NCI-H526 (cell line): ENCODE measurements around the gene RBFOX1.

ENCODE experiments used
- DNase-seq, 2 experiments: peaks; one replicate each; lab custom pipeline; 2025; lab: John Stamatoyannopoulos, UW

Gene RBFOX1

DNA sequence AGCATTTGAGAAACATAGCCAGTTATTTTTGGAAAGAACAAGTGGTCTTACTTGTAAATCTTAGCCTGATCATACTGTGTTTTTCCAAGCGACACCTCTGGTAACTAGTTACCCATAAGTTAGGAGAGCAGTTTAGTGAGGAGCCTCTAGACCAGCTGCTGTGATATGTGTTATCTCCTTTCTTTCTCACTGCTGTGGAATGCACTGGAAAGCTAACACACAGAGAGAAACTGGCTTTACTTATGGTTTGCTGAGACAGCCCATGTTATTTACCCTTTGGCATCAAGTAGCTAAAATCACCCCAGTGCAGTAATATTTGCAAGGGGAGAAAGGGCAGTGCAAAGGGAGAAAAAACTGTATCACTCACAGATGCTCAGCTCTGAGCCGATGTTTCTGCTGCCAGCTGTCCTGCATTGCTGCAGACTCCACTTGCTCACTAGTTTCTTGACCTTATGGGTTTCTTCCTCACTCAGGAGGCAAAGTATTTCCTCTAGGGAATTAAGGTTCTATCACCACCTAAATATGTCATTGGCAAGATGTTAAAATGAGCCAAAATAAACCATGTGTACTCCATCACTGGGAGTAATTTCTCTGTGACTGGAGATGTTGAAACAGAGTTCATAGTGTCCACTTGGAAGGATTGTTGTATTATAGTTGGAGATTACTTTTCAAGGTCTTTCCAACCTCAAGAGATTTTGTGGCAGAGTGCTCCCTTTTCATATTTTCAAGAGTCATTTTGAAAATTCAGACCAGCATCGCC is 2.3 kb downstream of the RBFOX1 start:
- DNase-seq: no peak

- no peak for DNase-seq
These were observed 3.5 kb downstream of the RBFOX1 start for GRCh38 chr16:7335991-7336634.

- DNase-seq: no peak
These were observed 4.1 kb downstream of the RBFOX1 start for GRCh38 chr16:7336742-7337141.

DNA sequence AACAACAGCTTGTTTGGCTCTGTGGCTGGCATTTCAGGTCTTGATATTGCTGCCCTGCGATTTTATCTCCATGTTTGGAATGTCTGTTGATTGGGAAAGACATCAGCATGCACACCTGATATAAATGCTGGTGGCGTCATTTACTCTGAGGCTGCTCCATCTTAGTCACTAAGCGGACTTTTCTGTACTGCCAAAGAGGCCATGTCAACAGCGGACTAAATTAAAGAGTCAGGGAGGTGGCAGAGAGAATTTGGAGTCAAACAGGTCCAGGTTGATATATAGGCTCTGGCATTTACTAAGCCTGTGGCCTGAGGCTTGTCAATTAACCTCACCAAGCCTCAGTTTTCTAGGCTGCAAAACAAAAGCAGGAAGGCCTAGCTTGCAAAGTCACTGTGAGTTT is 6.2 kb downstream of the RBFOX1 start:
- DNase-seq: no peak

DNA sequence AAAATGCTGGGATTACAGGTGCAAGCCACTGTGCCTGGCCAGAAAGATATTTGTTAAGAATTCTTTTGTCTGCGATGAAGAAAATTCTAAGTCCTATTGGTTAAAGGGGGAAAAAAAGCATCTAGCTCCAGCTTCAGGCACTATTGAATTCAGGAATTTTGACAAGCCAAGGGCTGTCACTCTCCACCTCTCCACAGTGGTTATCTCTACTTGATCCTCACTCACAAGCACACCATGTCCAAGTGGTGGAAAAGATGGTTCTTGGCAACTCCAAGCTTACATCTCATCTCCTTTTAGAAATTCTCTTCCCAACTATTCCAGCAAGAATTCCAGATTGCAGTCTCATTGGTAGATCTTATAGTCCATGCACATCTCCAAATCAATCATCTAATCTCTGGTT is 7.1 kb downstream of the RBFOX1 start:
- DNase-seq: no peak

- no peak for DNase-seq
These were observed 8.3 kb downstream of the RBFOX1 start for GRCh38 chr16:7340938-7341337.

GRCh38 chr16:7342598-7342997 is 10.0 kb downstream of the RBFOX1 start:
- no peak for DNase-seq

DNA sequence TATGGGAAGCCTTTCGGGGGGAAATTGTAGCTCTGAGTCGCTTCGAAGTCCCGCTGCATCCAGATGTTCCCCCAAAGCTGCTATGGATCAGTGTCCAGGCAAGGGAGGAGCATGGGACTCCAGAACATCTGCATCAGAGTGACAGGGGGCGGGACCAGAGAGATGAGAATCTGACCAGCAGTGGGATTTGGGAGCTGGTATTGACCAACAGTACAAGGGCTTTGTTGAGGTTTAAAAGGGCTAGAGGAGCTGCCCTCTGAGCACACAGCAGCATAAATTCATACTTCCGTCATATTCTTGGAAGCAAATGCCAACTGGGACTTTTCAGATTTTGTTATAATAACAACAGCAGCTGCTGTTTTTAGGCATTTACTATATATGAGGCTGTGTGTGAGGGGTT is 10.6 kb downstream of the RBFOX1 start:
- DNase-seq: no peak

- DNase-seq: no peak
These were observed 12.5 kb downstream of the RBFOX1 start for GRCh38 chr16:7344830-7345780.

DNA sequence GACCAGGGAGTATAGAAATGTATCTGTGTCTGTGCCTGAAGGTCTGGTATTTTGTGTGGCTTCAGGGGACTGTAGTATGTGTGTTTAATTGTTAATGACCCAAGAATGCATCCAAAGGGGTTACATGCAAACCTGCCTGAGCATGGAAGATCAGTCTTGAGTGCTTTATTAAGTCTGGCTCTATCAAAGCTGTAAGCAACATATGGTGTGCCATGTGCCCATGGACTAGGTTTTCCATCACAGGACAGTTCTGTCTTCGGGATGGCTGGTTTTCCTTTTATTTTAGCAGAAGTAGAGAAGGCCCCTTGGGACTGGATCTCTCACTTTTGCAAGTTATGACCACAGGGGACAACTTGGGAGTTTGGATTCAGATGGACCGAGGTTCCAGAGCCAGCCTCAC is 18.2 kb downstream of the RBFOX1 start:
- no peak for DNase-seq

DNA sequence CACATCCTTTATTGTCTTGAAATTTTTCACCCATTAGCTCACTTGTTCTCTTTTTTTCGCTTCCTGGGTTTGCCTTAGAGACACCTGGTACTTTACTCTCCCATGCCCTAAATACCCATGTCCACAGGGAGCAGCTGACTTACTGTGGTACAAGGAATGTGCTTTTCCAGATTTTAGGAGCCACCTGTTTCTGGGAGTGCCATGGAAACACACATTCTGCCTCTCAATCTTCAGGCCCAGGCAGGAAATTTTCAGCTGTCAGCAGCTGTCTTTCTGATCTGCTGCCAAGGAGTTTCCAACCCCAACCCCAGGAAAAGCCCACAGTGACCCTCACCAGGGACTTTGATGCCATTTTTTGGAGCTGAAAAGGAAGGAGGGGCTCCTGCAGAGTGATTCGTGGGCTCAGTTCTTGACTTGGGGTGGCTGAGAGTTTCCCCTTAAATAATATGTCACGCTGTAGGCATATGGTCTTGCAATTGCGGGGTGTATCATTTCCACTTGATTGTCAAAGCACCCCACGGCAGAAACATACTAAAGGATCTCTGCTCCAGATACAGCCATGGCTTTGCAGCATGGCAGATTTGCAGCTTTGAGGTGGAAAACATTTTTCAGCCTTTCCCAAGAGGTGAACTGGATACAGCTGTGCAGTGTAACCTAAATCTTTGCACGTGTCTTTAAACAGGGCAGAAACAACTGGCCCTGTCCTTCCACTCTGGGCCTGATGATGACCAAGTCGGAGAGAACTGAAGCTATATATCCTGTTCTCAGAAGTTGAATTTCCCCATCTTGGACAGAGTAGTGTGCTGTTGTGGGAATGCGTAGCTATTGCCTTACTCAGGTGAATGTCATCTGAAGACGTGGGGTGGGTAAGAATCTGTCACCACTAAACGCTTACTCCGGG is 19.2 kb downstream of the RBFOX1 start:
- DNase-seq: no peak

DNA sequence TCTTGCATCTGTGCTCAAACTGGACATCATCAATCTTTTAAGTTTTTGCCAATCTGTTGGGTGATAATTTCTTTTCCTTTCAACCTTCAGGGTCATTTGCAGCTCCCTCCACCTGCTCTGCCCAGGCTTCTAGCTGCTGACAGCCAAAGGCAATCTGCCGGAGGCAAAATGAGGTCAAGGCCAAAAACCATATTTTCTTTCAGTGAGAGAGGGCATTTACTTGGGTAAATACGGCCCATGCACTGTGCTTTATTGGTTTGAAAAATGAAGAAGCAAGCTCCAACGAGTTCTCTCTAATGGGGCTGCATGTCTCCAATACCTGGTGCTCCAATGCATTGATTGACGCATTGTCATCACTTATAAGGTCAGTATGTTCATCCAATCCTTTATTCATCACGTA is 23.1 kb downstream of the RBFOX1 start:
- DNase-seq: no peak

GRCh38 chr16:7361416-7362129 is 28.9 kb downstream of the RBFOX1 start:
- no peak for DNase-seq

DNA sequence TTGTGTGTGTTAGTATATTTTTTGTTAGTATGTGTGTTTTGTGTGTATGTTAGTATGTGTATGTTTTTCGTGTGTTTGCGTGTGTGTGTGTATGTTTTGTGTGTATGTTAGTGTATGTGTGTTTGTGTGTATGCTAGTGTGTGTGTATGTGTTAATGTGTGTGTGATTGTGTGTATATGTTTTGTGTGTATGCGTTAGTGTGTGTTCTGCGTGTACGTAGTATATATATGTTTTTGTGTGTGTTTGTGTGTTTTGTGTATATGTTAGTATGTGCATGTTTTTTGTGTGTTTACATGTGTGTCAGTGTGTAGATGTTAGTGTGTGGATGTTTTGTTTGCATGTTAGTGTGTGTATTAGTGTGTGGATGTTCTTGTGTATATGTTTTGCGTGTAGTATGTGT is 29.6 kb downstream of the RBFOX1 start:
- DNase-seq: no peak

- no peak for DNase-seq
These were observed 31.1 kb downstream of the RBFOX1 start for GRCh38 chr16:7363422-7364417.

- no peak for DNase-seq
These were observed 33.4 kb downstream of the RBFOX1 start for GRCh38 chr16:7366041-7366440.

DNA sequence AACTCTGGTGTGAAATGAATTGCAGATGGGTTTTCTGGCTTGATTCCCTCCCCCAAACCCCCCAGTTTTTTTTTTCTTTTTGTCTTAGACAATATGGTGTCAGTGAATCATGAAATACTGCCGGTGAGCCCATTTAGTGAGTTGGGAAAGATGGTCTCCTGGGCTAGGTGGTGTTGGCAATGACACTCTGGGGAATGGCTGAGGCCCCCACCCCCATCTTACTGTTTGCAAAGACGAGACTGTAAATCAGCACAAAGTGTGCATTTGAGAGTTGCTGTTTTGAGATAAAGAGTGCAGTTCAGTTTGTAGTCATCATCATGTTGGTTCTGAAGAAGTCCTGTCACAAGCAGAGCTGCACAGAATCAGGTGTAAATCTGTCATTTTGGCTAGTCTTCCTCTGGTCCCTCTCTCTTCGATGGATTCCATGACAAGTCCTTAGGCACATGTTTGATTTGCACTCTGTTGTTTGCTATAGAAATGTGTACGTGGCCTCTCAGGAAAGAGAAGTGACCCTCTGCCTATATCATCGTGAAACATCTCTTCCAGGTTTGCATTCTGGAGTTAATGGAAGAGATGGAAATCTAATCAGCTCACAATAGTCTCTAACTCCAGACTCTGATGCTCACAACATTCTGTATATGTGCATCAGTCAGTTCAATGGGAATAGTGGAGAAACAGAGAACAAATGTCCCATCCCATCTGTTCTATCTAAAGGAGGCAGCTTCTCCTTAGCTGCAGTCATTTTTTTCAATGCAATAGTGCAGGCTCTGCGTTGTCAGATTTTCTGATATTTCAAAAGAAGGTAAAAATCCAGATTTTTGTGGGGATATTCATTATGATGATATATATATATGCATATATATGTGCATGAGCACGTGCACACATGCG is 34.6 kb downstream of the RBFOX1 start:
- DNase-seq: no peak

GRCh38 chr16:7369204-7369603 is 36.6 kb downstream of the RBFOX1 start:
- no peak for DNase-seq

- no peak for DNase-seq
These were observed 39.5 kb downstream of the RBFOX1 start for GRCh38 chr16:7372095-7372494.
